ENCODE results near the gene NTSR1.

Gene NTSR1

DNA sequence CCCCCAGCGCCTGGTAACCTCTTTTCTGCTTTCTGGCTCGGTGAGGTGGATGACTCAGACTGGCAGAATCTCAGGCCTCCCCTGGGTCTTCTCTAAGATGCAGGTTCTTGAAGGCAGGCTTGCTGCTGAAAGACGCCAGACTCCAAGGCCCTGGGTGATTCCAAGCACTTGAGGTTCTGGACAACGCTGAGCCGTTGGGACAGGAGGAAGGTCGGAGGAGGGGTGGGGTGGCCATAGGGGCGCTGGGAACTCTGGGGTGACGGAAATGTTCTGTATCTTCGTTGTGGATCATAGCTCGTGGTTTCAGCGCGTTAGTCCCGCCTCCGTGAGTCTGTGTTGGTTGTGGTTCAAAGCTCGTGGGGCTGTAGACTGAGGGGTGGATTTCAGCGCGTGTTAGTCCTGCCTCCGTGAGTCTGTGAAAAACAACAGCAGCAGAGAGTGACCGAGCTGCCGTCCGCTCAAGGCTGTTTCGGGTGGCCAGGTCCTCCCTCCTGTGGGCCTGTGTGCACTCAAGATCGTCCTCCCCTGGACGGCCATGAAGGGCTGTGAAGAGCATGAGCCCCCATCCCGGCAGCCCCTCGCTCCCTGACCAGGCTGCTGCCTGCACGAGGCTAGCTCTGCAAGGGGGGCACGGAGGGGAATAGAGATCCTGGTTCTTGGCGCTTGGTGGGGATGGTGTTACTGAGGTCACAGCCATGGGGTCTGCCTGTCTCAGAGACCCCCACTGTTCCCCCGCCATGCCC is 7.7 kb downstream of the NTSR1 start:
- H3K4me2 ChIP-seq (ENCODE audit: low read length) = no peak overlapping the region
- no peak overlapping the region for H3K27ac ChIP-seq (ENCODE audit: low read length)
- no peak for TF ChIP-seq EZH2phosphoT487 (IDR thresholded peaks at IDR 0.05; ENCODE audit: low read depth)
- TF ChIP-seq, protein P1, sequence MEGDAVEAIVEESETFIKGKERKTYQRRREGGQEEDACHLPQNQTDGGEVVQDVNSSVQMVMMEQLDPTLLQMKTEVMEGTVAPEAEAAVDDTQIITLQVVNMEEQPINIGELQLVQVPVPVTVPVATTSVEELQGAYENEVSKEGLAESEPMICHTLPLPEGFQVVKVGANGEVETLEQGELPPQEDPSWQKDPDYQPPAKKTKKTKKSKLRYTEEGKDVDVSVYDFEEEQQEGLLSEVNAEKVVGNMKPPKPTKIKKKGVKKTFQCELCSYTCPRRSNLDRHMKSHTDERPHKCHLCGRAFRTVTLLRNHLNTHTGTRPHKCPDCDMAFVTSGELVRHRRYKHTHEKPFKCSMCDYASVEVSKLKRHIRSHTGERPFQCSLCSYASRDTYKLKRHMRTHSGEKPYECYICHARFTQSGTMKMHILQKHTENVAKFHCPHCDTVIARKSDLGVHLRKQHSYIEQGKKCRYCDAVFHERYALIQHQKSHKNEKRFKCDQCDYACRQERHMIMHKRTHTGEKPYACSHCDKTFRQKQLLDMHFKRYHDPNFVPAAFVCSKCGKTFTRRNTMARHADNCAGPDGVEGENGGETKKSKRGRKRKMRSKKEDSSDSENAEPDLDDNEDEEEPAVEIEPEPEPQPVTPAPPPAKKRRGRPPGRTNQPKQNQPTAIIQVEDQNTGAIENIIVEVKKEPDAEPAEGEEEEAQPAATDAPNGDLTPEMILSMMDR (IDR thresholded peaks at IDR 0.05; ENCODE audit: low read depth, low read length) = no peak
- peaks cover 22% of the 10 kb centered on the region for H3K27me3 ChIP-seq (ENCODE audit: low read depth, low read length)
- no peaks in the 10 kb centered on the region for H3K36me3 ChIP-seq (replicated peaks; ENCODE audit: low read depth, low read length)
- no peaks in the 10 kb centered on the region for H3K79me2 ChIP-seq (ENCODE audit: low read length)
- peaks cover 1% of the 10 kb centered on the region; the same call in 1 of the 2 replicates for H3K4me1 ChIP-seq (ENCODE audit: low read length)
- no peaks in the 10 kb centered on the region for H4K20me1 ChIP-seq (ENCODE audit: insufficient read depth, low read length)
- no peak overlapping the region for H3K9ac ChIP-seq (ENCODE audit: low read length)
- no peak overlapping the region for H2AFZ ChIP-seq (ENCODE audit: low read depth, low read length)
- H3K4me3 ChIP-seq (ENCODE audit: low read length) = no peak overlapping the region
- peaks cover 7% of the 10 kb centered on the region; the same call in 1 of the 2 replicates for H3K9me3 ChIP-seq (ENCODE audit: insufficient read depth, low read length)

DNA sequence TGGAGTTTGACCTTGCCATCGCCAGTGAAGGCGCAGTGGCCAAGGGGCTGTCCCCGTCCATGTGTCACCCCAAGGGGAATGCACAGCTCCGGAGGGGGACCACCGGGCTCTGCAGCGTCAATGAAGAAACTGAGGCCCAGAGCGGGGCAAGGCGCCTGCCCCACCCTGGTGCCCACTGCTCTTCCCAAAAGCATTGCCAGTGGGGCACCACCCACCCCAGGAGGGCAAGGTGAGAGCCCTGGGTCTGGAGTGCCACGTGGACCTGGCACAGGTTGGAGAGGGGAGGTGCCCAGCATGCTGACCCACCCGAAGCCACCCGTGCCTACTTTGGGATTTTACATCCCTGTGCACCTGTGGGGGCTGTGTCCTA is 8.3 kb downstream of the NTSR1 start:
- Histone ChIP-seq H3K79me2 (ENCODE audit: low read length) (no peaks in the 10 kb centered on the region), H3K4me1 (ENCODE audit: low read length) (peaks cover 7% of the 10 kb centered on the region), H2AFZ (ENCODE audit: low read depth, low read length) (no peak overlapping the region), H3K9me3 (ENCODE audit: insufficient read depth, low read length) (peaks cover 8% of the 10 kb centered on the region; the same call in 1 of the 2 replicates), H4K20me1 (ENCODE audit: insufficient read depth, low read length) (no peaks in the 10 kb centered on the region), H3K9ac (ENCODE audit: low read length) (no peak overlapping the region), H3K27ac (ENCODE audit: low read length) (no peak overlapping the region), H3K4me2 (ENCODE audit: low read length) (no peak overlapping the region), H3K4me3 (ENCODE audit: low read length) (no peak overlapping the region), H3K36me3 (replicated peaks; ENCODE audit: low read depth, low read length) (no peaks in the 10 kb centered on the region), H3K27me3 (ENCODE audit: low read depth, low read length) (peaks cover 28% of the 10 kb centered on the region)
- TF ChIP-seq, protein P1 (IDR thresholded peaks at IDR 0.05; ENCODE audit: low read depth, low read length) = no peak
- TF ChIP-seq EZH2phosphoT487 (IDR thresholded peaks at IDR 0.05; ENCODE audit: low read depth) = no peak

DNA sequence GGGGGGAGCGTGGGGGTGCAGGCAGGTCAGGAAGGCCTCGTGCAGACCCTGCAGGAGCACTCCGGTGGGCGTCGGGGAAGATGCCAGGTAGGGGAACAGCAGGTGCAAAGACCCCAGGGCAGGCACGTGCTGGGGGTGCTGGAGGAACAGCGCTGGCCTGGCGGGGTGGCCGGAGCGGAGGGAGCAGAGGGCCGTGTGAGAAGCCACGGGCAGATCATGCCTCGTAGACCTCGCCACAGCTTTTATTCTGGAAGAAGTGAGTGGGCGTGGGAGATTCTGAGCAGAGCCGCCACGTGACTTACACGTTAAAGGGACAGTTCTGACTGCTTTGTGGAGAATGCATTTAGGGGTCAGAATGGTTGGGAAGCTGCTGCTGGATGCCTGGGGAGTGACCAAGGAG is 9.3 kb downstream of the NTSR1 start:
- no peak for TF ChIP-seq EZH2phosphoT487 (IDR thresholded peaks at IDR 0.05; ENCODE audit: low read depth)
- TF ChIP-seq, protein P1 (IDR thresholded peaks at IDR 0.05; ENCODE audit: low read depth, low read length) = no peak
- Histone ChIP-seq H3K27ac (ENCODE audit: low read length) (no peak overlapping the region), H3K79me2 (ENCODE audit: low read length) (no peaks in the 10 kb centered on the region), H4K20me1 (ENCODE audit: insufficient read depth, low read length) (no peaks in the 10 kb centered on the region), H3K36me3 (replicated peaks; ENCODE audit: low read depth, low read length) (no peaks in the 10 kb centered on the region), H3K4me3 (ENCODE audit: low read length) (no peak overlapping the region), H3K9ac (ENCODE audit: low read length) (no peak overlapping the region), H2AFZ (ENCODE audit: low read depth, low read length) (no peak overlapping the region), H3K9me3 (ENCODE audit: insufficient read depth, low read length) (peaks cover 8% of the 10 kb centered on the region; the same call in 1 of the 2 replicates), H3K4me2 (ENCODE audit: low read length) (no peak overlapping the region), H3K4me1 (ENCODE audit: low read length) (peaks cover 9% of the 10 kb centered on the region), H3K27me3 (ENCODE audit: low read depth, low read length) (peaks cover 38% of the 10 kb centered on the region)

DNA sequence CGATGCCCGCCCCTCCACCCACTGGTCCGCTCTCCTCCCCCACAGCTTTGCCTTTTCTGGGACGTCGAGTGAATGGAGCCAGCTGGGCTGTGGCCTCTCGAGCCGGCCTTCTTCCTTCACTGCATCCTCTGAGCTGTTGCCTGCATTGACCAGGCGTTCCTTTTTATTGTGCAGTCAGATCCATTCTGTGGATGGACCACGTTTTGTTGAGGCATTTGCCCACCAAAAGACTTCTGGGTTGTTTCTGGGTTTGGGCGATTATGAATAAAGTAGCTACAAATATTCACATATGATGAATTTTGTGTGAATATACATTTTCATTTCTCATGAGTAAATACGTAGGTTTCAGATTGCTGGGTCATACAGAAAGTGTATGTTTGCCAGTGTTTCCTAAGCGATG is 9.9 kb downstream of the NTSR1 start:
- peaks cover 8% of the 10 kb centered on the region; the same call in 1 of the 2 replicates for H3K9me3 ChIP-seq (ENCODE audit: insufficient read depth, low read length)
- no peak overlapping the region for H3K4me3 ChIP-seq (ENCODE audit: low read length)
- no peak overlapping the region for H2AFZ ChIP-seq (ENCODE audit: low read depth, low read length)
- H3K27ac ChIP-seq (ENCODE audit: low read length) = no peak overlapping the region
- TF ChIP-seq, protein P1 (IDR thresholded peaks at IDR 0.05; ENCODE audit: low read depth, low read length) = no peak
- TF ChIP-seq EZH2phosphoT487 (IDR thresholded peaks at IDR 0.05; ENCODE audit: low read depth) = no peak
- no peaks in the 10 kb centered on the region for H3K36me3 ChIP-seq (replicated peaks; ENCODE audit: low read depth, low read length)
- H3K9ac ChIP-seq (ENCODE audit: low read length) = no peak overlapping the region
- H3K4me2 ChIP-seq (ENCODE audit: low read length) = no peak overlapping the region
- H3K79me2 ChIP-seq (ENCODE audit: low read length) = no peaks in the 10 kb centered on the region
- H3K4me1 ChIP-seq (ENCODE audit: low read length) = peaks cover 9% of the 10 kb centered on the region
- H4K20me1 ChIP-seq (ENCODE audit: insufficient read depth, low read length) = no peaks in the 10 kb centered on the region
- peaks cover 42% of the 10 kb centered on the region for H3K27me3 ChIP-seq (ENCODE audit: low read depth, low read length)

All from OCI-LY3 (cell line).